Breast epithelium (tissue), 4 donors: ENCODE data around the gene HTT. TPM values are rescaled to one million over a fixed set of nuclear protein-coding genes. Genes with fewer than 3 reads are reported as not detected.

ENCODE experiments used
- DNase-seq, 2 donors: peaks; one replicate each; pipeline ENCODE4 v3.0.0-alpha.2; 2019; ENCODE audit warnings: low spot score in 2 of 2
- H3K27ac ChIP-seq, 2 donors: fragments of 200-600 bp; sonication (generic) in 1 of 2; one replicate each; pipeline ENCODE4 v1.5.1; 2016 to 2019; ENCODE audit warnings: mild to moderate bottlenecking in 1 of 2
- H3K27me3 ChIP-seq, 2 donors: fragments of 200-600 bp; sonication (generic) in 1 of 2; one replicate each; pipeline versions ENCODE4 v1.5.1 to v1.6.0; 2017 to 2019; ENCODE audit warnings: control low read depth in 1 of 2, mild to moderate bottlenecking in 1 of 2
- H3K36me3 ChIP-seq: fragments of 200-600 bp; one replicate; pipeline ENCODE4 v1.5.1; 2019
- H3K4me1 ChIP-seq, 2 donors: fragments of 200-600 bp; sonication (generic); one replicate each; pipeline ENCODE4 v1.5.1; 2016 to 2019; ENCODE audit warnings: control low read depth in 1 of 2
- H3K4me3 ChIP-seq, 3 donors: fragments of 200-600 bp; sonication (generic); 1 replicate in 2 of 3; 2 replicates in 1 of 3; pipeline ENCODE4 v1.5.1; 2016 to 2019; ENCODE audit warnings: mild to moderate bottlenecking in 3 of 3, moderate library complexity in 2 of 3
- H3K9me3 ChIP-seq, 2 donors: fragments of 200-600 bp; sonication (generic) in 1 of 2; one replicate each; pipeline ENCODE4 v1.5.1; 2016 to 2019; ENCODE audit warnings: control low read depth in 1 of 2
- CTCF ChIP-seq, 3 donors: fragments of 450-650 bp; IDR thresholded peaks; one replicate each; pipeline ENCODE4 v1.5.1; 2016 to 2017; ENCODE audit warnings: antibody characterized with exemption in 3 of 3, mild to moderate bottlenecking in 3 of 3, moderate library complexity in 3 of 3
- POLR2A ChIP-seq: fragments of 450-650 bp; IDR thresholded peaks from one replicate; pipeline ENCODE4 v1.6.1; 2016; ENCODE audit warnings: antibody characterized with exemption, mild to moderate bottlenecking, moderate library complexity
- POLR2AphosphoS5 ChIP-seq, 3 donors: sonication (generic); formaldehyde crosslinking; IDR thresholded peaks; one replicate each; pipeline ENCODE4 v1.6.1; 2017; ENCODE audit warnings: antibody characterized with exemption in 3 of 3
- intact Hi-C: fragments of 100-400 bp; cut with DNase I; formaldehyde crosslinking; loops from one replicate; pipeline ENCODE4 v1.15.1; 2023; ENCODE audit warnings: low total_unique reads
- total RNA-seq, 3 donors: library from RNA; depleted of rRNA; stranded (reverse); fragments of >200 nt; gene quantifications; one replicate each; pipeline ENCODE4 v1.1.0, GENCODE V29; 2016

Gene HTT
- total RNA-seq, 3 donors from 2014 or later, result 53.8 to 71.1 (median 55.1) TPM

GRCh38 chr4:3030566-3031356, 43.7 kb upstream of the HTT start:
- Histone ChIP-seq H3K4me3 (no peak overlapping the region), H3K4me1 (no peaks in the 10 kb centered on the region), H3K9me3 (no peaks in the 10 kb centered on the region), H3K27ac (no peak overlapping the region), H3K36me3 (no peaks in the 10 kb centered on the region), H3K27me3 (no peaks in the 10 kb centered on the region)
- no peak for DNase-seq
- intact Hi-C loops, result no loop called here
- TF ChIP-seq CTCF (IDR thresholded peaks at IDR 0.05) (no peak), POLR2A (no peak), POLR2AphosphoS5 (IDR thresholded peaks at IDR 0.05) (no peak)

- H3K4me3 ChIP-seq, result no peak overlapping the region
- intact Hi-C loops, result no loop called here
- DNase-seq, result no peak
- H3K27ac ChIP-seq, result no peak overlapping the region
- no peaks in the 10 kb centered on the region for H3K4me1 ChIP-seq
- no peaks in the 10 kb centered on the region for H3K27me3 ChIP-seq
- no peaks in the 10 kb centered on the region for H3K36me3 ChIP-seq
- no peaks in the 10 kb centered on the region for H3K9me3 ChIP-seq
- TF ChIP-seq POLR2A (no peak), POLR2AphosphoS5 (IDR thresholded peaks at IDR 0.05) (no peak), CTCF (IDR thresholded peaks at IDR 0.05) (no peak)
These were observed 43.0 kb upstream of the HTT start for GRCh38 chr4:3031357-3032082.

- no peak overlapping the region for H3K4me3 ChIP-seq
- no peak overlapping the region for H3K27ac ChIP-seq
- no peaks in the 10 kb centered on the region for H3K27me3 ChIP-seq
- no peak for DNase-seq
- H3K36me3 ChIP-seq, result no peaks in the 10 kb centered on the region
- H3K4me1 ChIP-seq, result no peaks in the 10 kb centered on the region
- intact Hi-C loops, result no loop called here
- no peaks in the 10 kb centered on the region for H3K9me3 ChIP-seq
- TF ChIP-seq POLR2A, result no peak
- no peak for TF ChIP-seq POLR2AphosphoS5 (IDR thresholded peaks at IDR 0.05)
- no peak for TF ChIP-seq CTCF (IDR thresholded peaks at IDR 0.05)
These were observed 40.2 kb upstream of the HTT start for GRCh38 chr4:3034231-3034630.

GRCh38 chr4:3035249-3035648, 39.2 kb upstream of the HTT start:
- intact Hi-C loops, result no loop called here
- TF ChIP-seq POLR2A, result no peak
- no peak for TF ChIP-seq CTCF (IDR thresholded peaks at IDR 0.05)
- TF ChIP-seq POLR2AphosphoS5 (IDR thresholded peaks at IDR 0.05), result no peak

GRCh38 chr4:3035674-3036073, 38.8 kb upstream of the HTT start:
- TF ChIP-seq CTCF (IDR thresholded peaks at IDR 0.05) (no peak), POLR2AphosphoS5 (IDR thresholded peaks at IDR 0.05) (no peak), POLR2A (no peak)
- intact Hi-C loops, result no loop called here
- no peaks in the 10 kb centered on the region for H3K36me3 ChIP-seq
- no peaks in the 10 kb centered on the region for H3K9me3 ChIP-seq
- no peaks in the 10 kb centered on the region for H3K4me1 ChIP-seq
- DNase-seq, result no peak
- no peak overlapping the region for H3K4me3 ChIP-seq
- no peak overlapping the region for H3K27ac ChIP-seq
- no peaks in the 10 kb centered on the region for H3K27me3 ChIP-seq

More at GRCh38 chr4:3035249-3035648, 39.2 kb upstream of the HTT start:
- Histone ChIP-seq H3K4me1 (no peaks in the 10 kb centered on the region), H3K36me3 (no peaks in the 10 kb centered on the region), H3K27ac (no peak overlapping the region), H3K27me3 (no peaks in the 10 kb centered on the region), H3K9me3 (no peaks in the 10 kb centered on the region), H3K4me3 (no peak overlapping the region)
- DNase-seq, result no peak
